Medulla oblongata (tissue), 1 donor: ENCODE measurements around the gene HSD17B14.
"Not testable (repeated sequence)": the region's sequence is repeated elsewhere in the genome, so short reads cannot be mapped to it uniquely, and the experiment has no call there.

Experiments
- DNase-seq: peaks from one replicate; pipeline ENCODE4 v3.0.0-alpha.2; 2015; ENCODE audit errors: extremely low spot score

HSD17B14 gene

DNA sequence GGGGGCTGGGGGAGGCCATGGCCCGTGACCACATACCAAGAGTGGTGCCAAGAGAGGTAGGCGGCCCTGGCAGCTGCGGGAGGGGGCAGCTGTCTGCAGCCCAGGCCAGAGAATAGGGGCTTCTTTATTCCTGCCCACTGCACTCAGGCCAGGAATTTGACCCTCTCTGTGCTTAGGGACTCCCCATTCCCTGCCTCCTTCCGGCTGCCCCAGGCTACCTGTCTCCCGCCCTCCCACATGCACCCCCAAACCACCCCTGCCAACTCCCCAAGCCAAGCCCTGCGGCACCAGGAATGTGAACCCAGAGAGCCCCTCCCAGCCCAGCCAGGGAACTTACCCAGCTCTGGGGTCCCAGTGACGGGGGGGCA, 31.4 kb upstream of the HSD17B14 start:
- no peak for DNase-seq

GRCh38 chr19:48867123-48867745, 30.9 kb upstream of the HSD17B14 start:
- no peak for DNase-seq

DNA sequence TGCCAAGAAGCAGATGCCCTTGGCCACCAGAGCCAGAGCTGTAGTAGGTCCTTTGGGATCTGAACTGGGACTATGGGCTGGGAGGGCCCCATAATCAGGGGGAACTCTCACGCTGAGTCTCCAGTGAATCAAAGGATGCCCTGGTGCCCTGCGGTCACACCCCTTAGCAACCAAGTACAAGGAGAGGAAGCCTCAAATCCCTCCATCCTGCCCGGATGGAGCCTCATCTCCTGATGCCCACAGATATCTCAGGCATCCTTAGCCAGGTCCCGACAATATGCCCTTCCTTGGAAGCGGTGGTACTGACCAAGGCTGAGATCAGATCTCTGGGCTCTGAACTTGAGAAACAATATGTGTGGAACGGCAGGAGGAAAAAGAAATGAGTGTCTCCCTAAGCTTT, 30.4 kb upstream of the HSD17B14 start:
- no peak for DNase-seq

DNA sequence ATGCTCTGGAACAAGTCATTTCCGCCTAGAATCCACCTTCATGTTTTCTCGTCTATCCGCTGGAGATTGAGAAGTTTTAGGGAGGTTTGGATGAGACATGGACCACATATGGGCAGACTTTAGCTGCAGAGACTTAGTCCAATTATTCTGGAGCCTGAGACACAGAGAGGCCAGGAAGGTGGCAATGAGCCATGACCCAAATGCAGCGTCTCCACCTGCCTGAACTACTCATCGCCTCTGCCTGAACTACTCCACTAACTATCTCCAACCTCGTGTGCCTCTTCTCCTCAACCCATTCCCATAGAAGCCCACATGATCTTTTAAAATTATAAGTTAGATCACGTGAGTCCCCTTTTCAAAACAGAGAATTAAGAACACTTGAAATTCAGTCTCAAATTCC, 26.5 kb upstream of the HSD17B14 start:
- DNase-seq = no peak

DNA sequence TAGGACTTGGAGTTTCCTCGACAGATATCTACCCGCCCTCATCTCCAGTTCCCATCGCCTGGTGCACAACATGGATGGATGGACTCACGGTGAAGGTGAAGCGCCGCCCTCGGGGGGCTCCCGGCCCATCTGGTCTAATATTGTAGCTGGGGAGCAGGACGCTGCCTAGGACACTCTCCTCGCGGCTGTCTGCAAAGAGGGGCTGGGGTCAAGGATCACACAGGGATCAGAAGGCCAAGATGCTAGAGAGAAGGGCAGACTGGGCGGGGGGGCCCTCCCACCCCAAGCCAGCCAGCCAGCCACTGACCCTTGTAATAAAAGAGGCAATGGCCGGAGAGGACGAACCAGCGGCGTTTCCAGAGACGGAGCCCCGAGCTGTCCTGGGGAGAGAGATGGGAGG, 25.0 kb upstream of the HSD17B14 start:
- no peak for DNase-seq

- DNase-seq = peak; percentile 67
These were observed 23.7 kb upstream of the HSD17B14 start for GRCh38 chr19:48859711-48860572.

- DNase-seq = peak; percentile 33
These were observed 22.9 kb upstream of the HSD17B14 start for GRCh38 chr19:48858984-48859710.

- no peak for DNase-seq
These were observed 20.6 kb upstream of the HSD17B14 start for GRCh38 chr19:48856921-48857320.

- DNase-seq = no peak
These were observed 17.8 kb upstream of the HSD17B14 start for GRCh38 chr19:48854103-48854502.

DNA sequence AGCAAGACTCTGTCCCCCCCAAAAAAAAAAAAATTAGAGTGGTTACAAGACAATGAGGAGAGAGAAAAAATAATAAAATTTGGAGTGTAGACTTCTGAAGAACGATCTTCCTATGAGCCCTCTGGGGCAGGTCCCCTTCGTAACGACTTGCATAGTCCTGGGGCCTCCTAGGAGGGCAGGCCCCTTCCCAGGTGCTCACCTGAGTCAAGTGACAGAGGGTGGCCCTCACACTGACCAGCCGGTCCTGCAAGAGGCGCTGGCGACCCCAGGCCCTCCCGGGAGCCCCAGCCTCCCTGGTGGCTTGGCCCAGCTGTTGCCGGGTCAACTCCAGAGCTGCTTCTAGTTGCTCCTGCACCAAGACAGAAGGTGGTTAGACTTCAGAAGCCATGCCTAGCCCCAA, 17.2 kb upstream of the HSD17B14 start:
- no peak for DNase-seq

GRCh38 chr19:48852292-48852691, 16.0 kb upstream of the HSD17B14 start:
- no peak for DNase-seq

GRCh38 chr19:48846659-48847058, 10.4 kb upstream of the HSD17B14 start:
- not testable (repeated sequence) for DNase-seq

GRCh38 chr19:48845384-48845783, 9.1 kb upstream of the HSD17B14 start:
- DNase-seq = no peak

DNA sequence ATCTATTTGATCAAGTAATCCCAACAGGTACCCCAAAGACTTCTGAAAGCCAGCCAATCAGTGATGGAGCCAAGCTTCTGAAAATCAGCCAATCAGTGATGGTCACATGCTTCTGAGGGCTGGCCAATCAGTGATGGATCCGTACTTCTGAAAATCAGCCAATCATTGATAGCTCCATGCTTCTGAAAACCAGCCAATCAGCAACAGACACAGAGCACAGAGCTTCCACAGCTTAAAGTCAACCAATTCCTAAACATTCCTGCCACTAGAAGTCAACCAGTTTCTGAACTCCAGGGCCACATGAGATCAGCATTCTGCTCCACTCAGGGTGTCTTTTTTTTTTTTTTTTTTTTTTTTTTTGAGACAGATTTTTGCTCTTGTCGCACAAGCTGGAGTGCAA, 8.2 kb upstream of the HSD17B14 start:
- DNase-seq = no peak

DNA sequence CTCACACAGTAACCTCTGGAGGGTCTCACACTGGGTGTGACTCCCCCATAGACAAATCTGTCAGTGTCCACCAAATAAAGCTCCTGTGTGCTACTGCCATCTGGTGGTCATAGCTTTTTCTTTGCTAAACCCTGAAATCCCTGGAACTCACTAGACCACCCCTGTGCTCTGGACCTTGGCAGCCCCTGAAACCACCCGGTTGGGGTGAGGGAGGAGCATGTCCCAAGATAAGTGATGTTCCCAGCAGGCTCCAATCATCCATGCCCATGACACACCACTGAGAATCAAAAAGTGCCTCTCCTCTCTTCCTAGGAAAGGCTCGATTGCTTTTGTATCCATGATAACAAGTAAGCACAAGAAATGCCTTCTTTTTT, 6.5 kb upstream of the HSD17B14 start:
- peak; percentile 81 for DNase-seq

DNA sequence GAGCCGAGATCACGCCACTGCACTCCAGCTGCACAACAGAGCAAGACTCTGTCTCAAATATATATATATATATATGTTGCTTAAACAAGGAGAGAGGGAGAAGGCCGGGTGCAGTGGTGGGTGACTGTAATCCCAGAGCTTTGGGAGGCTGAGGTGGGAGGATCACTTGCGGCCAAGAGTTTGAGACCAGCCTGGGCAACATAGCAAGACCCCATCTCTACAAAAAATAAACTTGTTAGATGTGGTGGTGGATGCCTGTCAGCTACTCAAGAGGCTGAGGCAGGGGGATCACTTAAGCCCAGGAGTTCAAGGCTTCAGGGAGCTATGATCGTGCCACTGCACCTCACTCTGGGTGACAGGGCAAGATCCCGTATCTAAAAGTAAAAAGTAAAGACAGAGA, 5.3 kb upstream of the HSD17B14 start:
- DNase-seq = no peak

- no peak for DNase-seq
These were observed 4.8 kb upstream of the HSD17B14 start for GRCh38 chr19:48841047-48841446.

- no peak for DNase-seq
These were observed 1.4 kb upstream of the HSD17B14 start for GRCh38 chr19:48837687-48838086.

DNA sequence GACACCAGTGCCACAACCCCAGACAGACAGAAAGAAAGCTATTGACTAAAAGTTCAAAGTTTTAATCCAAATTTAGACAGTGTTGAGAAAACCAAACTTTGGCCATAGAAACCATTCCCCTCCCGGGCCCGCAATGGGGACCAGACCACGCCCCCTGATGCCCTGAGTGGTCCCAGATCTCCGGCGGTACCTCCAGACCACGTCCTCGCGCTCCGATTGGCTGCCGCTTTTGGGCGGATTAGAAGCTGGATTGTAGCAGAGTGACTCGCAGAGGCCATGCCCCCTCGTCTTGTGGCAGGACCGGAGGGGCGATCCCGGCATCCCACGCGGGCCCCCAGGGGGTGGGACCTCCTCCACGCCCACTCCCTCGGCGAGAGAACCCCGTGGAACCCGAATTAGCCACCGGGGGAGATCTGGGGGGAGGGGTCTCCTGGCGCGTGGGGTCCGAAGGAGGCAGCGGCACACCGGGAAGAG, 797 bp upstream of the HSD17B14 start:
- peak; percentile 92 for DNase-seq

DNA sequence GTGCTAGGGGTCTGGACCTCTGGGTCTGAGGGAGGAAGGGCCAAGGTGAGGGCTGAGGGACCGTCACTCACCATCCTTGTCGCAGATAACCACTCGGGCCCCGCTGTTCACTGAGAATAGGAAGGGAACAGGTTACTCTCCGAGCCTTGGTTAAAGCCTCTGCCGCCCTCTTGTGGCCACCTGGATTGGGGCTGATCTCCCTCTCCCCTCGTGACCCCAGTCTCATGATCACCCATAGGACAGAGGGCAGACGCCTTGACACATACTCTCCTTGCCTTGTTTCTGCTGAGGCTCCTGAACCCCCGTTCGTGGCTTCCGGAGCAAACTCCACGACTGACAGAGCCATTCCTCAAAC, 580 bp downstream of the HSD17B14 start:
- peak; percentile 98 for DNase-seq

DNA sequence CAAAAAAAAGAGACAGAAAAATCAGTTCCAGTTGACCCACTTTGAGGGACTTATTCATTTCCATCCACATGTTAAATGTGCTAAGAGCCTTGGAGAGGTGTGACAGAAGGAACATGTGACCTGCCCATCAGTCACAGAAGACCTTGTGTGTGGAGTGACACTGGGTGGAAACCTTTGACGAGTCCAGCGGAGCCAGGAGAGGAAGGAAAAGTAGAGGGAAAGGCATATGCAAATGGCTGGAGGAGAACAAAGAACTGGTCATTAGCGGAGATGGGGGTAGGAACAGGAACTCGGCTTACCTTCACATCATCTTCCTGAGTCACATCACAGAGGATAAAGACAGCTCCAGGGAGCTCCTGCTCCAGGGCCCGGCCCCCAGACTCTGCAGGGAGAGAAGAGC, 2.3 kb downstream of the HSD17B14 start:
- no peak for DNase-seq

DNA sequence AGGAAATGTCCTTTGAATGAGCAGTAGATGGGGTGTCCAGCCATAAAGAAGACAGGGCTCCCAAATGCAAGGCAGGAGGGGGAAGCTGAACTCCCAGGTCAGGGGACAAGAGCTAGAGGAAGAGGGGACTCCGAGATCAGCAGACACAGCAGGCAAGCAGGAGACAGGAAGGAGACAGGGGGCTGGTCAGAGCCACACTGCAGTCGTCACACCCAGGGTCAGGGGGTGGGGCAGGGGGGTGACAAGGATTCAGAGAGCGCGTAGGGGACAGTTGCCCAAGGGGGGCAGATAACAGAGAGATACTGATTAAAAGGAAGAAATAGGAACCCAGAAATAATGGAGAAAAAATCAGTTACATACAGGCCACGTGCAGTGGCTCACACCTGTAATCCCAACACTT, 3.2 kb downstream of the HSD17B14 start:
- no peak for DNase-seq

GRCh38 chr19:48830965-48831364, 5.3 kb downstream of the HSD17B14 start:
- no peak for DNase-seq
